Loucy (cell line): ENCODE data around the gene PHTF1.

Experiments used
- H2AFZ ChIP-seq: fragments of 200-600 bp; sonication (generic); 2 replicates; pipeline ENCODE4 v1.6.0; 2016; ENCODE audit warnings: antibody characterized with exemption, mild to moderate bottlenecking, low read length, moderate library complexity
- H3F3A ChIP-seq: fragments of 200-600 bp; 2 replicates; pipeline ENCODE4 v1.6.0; 2016; ENCODE audit warnings: antibody characterized with exemption, low read depth, mild to moderate bottlenecking
- H3K27me3 ChIP-seq: fragments of 200-600 bp; sonication (generic); 2 replicates; pipeline ENCODE4 v1.6.1; 2014; ENCODE audit warnings: low read length, mild to moderate bottlenecking; ENCODE audit not compliant: insufficient read depth, poor library complexity, severe bottlenecking
- H3K36me3 ChIP-seq: fragments of 200-600 bp; sonication (generic); 2 replicates; pipeline ENCODE4 v1.6.1; 2016; ENCODE audit warnings: low read length; ENCODE audit not compliant: insufficient read depth
- H3K4me1 ChIP-seq: fragments of 200-600 bp; sonication (generic); 2 replicates; pipeline ENCODE4 v1.5.1; 2014; ENCODE audit warnings: low read length, mild to moderate bottlenecking; ENCODE audit not compliant: insufficient read depth, poor library complexity, severe bottlenecking
- H3K4me2 ChIP-seq: fragments of 200-600 bp; sonication (generic); 2 replicates; pipeline ENCODE4 v1.6.0; 2014; ENCODE audit warnings: antibody characterized with exemption, low read length, low read depth, mild to moderate bottlenecking; ENCODE audit not compliant: poor library complexity, severe bottlenecking
- H3K4me3 ChIP-seq: fragments of 200-600 bp; sonication (generic); 2 replicates; pipeline ENCODE4 v1.5.1; 2014; ENCODE audit warnings: low read length, mild to moderate bottlenecking, mixed read lengths; ENCODE audit not compliant: poor library complexity, severe bottlenecking
- H3K79me2 ChIP-seq: fragments of 200-600 bp; sonication (generic); 2 replicates; pipeline ENCODE4 v1.6.1; 2014; ENCODE audit warnings: low read length; ENCODE audit not compliant: insufficient read depth
- H3K9ac ChIP-seq: fragments of 200-600 bp; sonication (generic); 2 replicates; pipeline ENCODE4 v1.6.0; 2014; ENCODE audit warnings: mild to moderate bottlenecking, low read depth, low read length, moderate library complexity; ENCODE audit not compliant: poor library complexity, severe bottlenecking
- H3K9me2 ChIP-seq: fragments of 200-600 bp; sonication (generic); replicated peaks from 2 replicates; pipeline ENCODE4 v1.6.1; 2016; ENCODE audit warnings: low read depth, low read length, mixed read lengths
- H3K9me3 ChIP-seq: fragments of 200-600 bp; sonication (generic); 2 replicates; pipeline ENCODE4 v1.6.1; 2014; ENCODE audit warnings: mild to moderate bottlenecking, antibody characterized with exemption, low read length, low read depth; ENCODE audit not compliant: insufficient read depth
- H4K20me1 ChIP-seq: fragments of 200-600 bp; sonication (generic); 2 replicates; pipeline ENCODE4 v1.6.0; 2014; ENCODE audit warnings: antibody characterized with exemption, low read length, mild to moderate bottlenecking; ENCODE audit not compliant: insufficient read depth, poor library complexity, severe bottlenecking
- CTCF ChIP-seq: fragments of 200-600 bp; sonication (generic); conservative IDR thresholded peaks from 2 replicates; pipeline ENCODE4 v1.5.1; 2014; ENCODE audit warnings: mild to moderate bottlenecking, antibody characterized with exemption, low read length
- EZH2phosphoT487 ChIP-seq: fragments of 200-600 bp; IDR thresholded peaks from 2 replicates; pipeline ENCODE4 v1.6.1; 2018; ENCODE audit warnings: antibody characterized with exemption, mild to moderate bottlenecking, moderate library complexity, borderline replicate concordance

Gene PHTF1

GRCh38 chr1:113654883-113655282 is 104.4 kb downstream of the PHTF1 start:
- Histone ChIP-seq H2AFZ (no peak overlapping the region), H4K20me1 (no peaks in the 10 kb centered on the region), H3K4me1 (no peaks in the 10 kb centered on the region), H3K4me2 (no peak overlapping the region), H3K9ac (no peak overlapping the region), H3K9me2 (no peaks in the 10 kb centered on the region), H3K36me3 (0 out of 2 replicates have a peak, but pooled peaks cover 4% of the 10 kb centered on the region), H3K4me3 (no peak overlapping the region), H3K9me3 (no peaks in the 10 kb centered on the region), H3F3A (no peaks in the 10 kb centered on the region), H3K79me2 (no peaks in the 10 kb centered on the region), H3K27me3 (no peaks in the 10 kb centered on the region)
- TF ChIP-seq EZH2phosphoT487 (no peak), CTCF (no peak)

GRCh38 chr1:113653741-113654140 is 105.5 kb downstream of the PHTF1 start:
- 0 out of 2 replicates have a peak, but pooled peaks cover 4% of the 10 kb centered on the region for H3K36me3 ChIP-seq
- TF ChIP-seq EZH2phosphoT487 (no peak), CTCF (no peak)
- H3K4me3 ChIP-seq = no peak overlapping the region
- H3K79me2 ChIP-seq = no peaks in the 10 kb centered on the region
- H3K27me3 ChIP-seq = no peaks in the 10 kb centered on the region
- no peak overlapping the region for H2AFZ ChIP-seq
- H4K20me1 ChIP-seq = no peaks in the 10 kb centered on the region
- no peaks in the 10 kb centered on the region for H3F3A ChIP-seq
- no peak overlapping the region for H3K9ac ChIP-seq
- H3K4me2 ChIP-seq = no peak overlapping the region
- no peaks in the 10 kb centered on the region for H3K9me3 ChIP-seq
- H3K9me2 ChIP-seq = no peaks in the 10 kb centered on the region
- no peaks in the 10 kb centered on the region for H3K4me1 ChIP-seq

- Histone ChIP-seq H3K4me3 (no peak overlapping the region), H3K36me3 (0 out of 2 replicates have a peak, but pooled peaks cover 4% of the 10 kb centered on the region), H3K9ac (no peak overlapping the region)
Observed at GRCh38 chr1:113652771-113653170, 106.5 kb downstream of the PHTF1 start.

More at GRCh38 chr1:113652771-113653170, 106.5 kb downstream of the PHTF1 start:
- H3K4me2 ChIP-seq = no peak overlapping the region
- H3K27me3 ChIP-seq = no peaks in the 10 kb centered on the region
- no peaks in the 10 kb centered on the region for H3F3A ChIP-seq
- no peaks in the 10 kb centered on the region for H3K79me2 ChIP-seq
- no peak for TF ChIP-seq CTCF
- TF ChIP-seq EZH2phosphoT487 = no peak
- no peaks in the 10 kb centered on the region for H3K4me1 ChIP-seq
- no peaks in the 10 kb centered on the region for H4K20me1 ChIP-seq
- no peaks in the 10 kb centered on the region for H3K9me3 ChIP-seq
- no peaks in the 10 kb centered on the region for H3K9me2 ChIP-seq
- H2AFZ ChIP-seq = no peak overlapping the region
